Measurements from ENCODE around the gene STAM. TPM values are rescaled to one million over a fixed set of nuclear protein-coding genes. Genes with fewer than 3 reads are reported as not detected.
A peak's percentile ranks its signal among the peaks of the same experiment; 100 is the strongest.

STAM gene
- total RNA-seq, 1 donor from 2014 or later: 43.4 TPM

DNA sequence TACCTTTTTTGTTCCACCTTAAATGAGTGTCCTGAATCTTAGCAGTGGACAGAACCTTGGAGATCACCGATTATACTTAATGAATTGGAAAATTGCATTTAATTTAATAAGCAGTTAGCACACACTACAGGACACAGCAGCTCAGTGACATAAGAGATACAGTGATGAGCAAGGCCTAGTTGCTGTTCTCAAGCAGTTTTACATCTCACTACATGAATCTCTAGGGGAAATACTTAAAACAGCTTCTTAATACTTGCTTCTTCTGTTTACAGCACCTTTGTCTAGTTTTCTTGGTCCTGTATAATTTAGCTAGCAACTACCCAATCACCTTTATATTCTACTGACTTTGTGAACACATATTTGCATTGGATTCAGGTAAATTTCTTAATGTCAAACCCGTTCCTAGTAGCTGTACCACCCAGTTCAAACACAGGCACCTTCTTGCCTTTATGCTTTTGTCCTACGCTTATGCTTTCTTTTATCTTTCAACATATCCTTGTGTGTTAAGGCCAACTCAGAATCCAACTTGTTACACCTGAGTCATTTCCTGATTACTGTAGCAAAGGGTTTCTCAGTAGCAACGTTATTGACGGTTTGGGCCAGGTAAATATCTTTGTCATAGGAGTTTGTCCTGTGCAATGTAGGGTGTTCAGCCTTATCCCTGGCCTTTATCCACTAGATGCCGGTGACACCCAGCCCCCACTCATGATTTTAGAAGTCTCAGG lies 1.8 kb downstream of the STAM start:
- no peak for TF ChIP-seq EZH2 (IDR thresholded peaks at IDR 0.05; ENCODE audit: insufficient read depth, low read length)
- TF ChIP-seq, protein P1, sequence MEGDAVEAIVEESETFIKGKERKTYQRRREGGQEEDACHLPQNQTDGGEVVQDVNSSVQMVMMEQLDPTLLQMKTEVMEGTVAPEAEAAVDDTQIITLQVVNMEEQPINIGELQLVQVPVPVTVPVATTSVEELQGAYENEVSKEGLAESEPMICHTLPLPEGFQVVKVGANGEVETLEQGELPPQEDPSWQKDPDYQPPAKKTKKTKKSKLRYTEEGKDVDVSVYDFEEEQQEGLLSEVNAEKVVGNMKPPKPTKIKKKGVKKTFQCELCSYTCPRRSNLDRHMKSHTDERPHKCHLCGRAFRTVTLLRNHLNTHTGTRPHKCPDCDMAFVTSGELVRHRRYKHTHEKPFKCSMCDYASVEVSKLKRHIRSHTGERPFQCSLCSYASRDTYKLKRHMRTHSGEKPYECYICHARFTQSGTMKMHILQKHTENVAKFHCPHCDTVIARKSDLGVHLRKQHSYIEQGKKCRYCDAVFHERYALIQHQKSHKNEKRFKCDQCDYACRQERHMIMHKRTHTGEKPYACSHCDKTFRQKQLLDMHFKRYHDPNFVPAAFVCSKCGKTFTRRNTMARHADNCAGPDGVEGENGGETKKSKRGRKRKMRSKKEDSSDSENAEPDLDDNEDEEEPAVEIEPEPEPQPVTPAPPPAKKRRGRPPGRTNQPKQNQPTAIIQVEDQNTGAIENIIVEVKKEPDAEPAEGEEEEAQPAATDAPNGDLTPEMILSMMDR (IDR thresholded peaks at IDR 0.05; ENCODE audit: insufficient read depth, low read depth, low read length): no peak
- no peaks in the 10 kb centered on the region for H3K27me3 Mint-ChIP-seq (ENCODE audit: low read depth, unreplicated experiment)
- peaks cover 20% of the 10 kb centered on the region for H3K4me1 Mint-ChIP-seq (ENCODE audit: low read depth, unreplicated experiment)
- FAIRE-seq (no peak), DNase-seq (ENCODE audit: low read depth) (peak; percentile 18)
- H3K9me3 ChIP-seq (ENCODE audit: insufficient read depth, low read depth, low read length): no peaks in the 10 kb centered on the region
- H3K79me2 ChIP-seq (ENCODE audit: insufficient read depth, low read length): peaks cover 85% of the 10 kb centered on the region
- no peaks in the 10 kb centered on the region for H3K9me3 Mint-ChIP-seq (ENCODE audit: unreplicated experiment)
- peaks cover 36% of the 10 kb centered on the region for H4K20me1 ChIP-seq (ENCODE audit: insufficient read depth, low read length)
- peaks cover 21% of the 10 kb centered on the region for H3K4me1 ChIP-seq (ENCODE audit: insufficient read depth, low read length)
- H2AFZ ChIP-seq (ENCODE audit: low read depth, low read length): no peak overlapping the region
- peak overlapping the region; percentile 99 for H3K9ac ChIP-seq (ENCODE audit: low read length)
- peaks cover 3% of the 10 kb centered on the region for H3K36me3 Mint-ChIP-seq (ENCODE audit: low read depth, unreplicated experiment)
- peak overlapping the region; percentile 100 for H3K27ac Mint-ChIP-seq (ENCODE audit: unreplicated experiment)
- no peak overlapping the region for H3K27ac ChIP-seq (ENCODE audit: low read depth, low read length)
- peak overlapping the region; percentile 100 for H3K4me3 Mint-ChIP-seq (ENCODE audit: unreplicated experiment)
- H3K4me3 ChIP-seq (ENCODE audit: insufficient read depth, low read depth, low read length): peak overlapping the region; percentile 94
- peaks cover 4% of the 10 kb centered on the region for H3K36me3 ChIP-seq (ENCODE audit: insufficient read depth, low read length)
- H3K27me3 ChIP-seq (ENCODE audit: insufficient read depth, low read length): no peaks in the 10 kb centered on the region
- H3K4me2 ChIP-seq (ENCODE audit: low read length): peak overlapping the region; percentile 94

DNA sequence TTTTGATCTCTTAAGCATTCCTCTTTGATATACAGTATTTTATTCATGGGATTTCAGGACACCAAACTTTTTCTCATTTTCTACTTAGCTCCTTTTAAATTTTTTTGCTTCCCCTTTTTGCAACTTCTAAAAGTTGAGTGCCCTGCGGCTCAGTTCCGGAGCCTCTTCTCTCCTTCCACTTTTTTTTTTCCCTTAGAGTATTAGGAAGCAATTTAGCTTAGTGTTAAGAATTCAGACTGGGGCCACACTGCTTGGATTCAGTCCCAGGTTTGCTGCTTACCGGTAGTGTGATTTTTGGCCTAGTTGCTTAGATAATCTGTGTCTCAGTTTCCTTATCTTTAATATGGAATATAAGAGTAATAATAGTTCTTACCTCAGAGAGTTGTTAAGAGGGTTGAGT lies 3.4 kb downstream of the STAM start:
- H2AFZ ChIP-seq (ENCODE audit: low read depth, low read length): no peak overlapping the region
- no peaks in the 10 kb centered on the region for H3K9me3 ChIP-seq (ENCODE audit: insufficient read depth, low read depth, low read length)
- H3K4me2 ChIP-seq (ENCODE audit: low read length): no peak overlapping the region
- Mint-ChIP-seq H3K9me3 (ENCODE audit: unreplicated experiment) (no peaks in the 10 kb centered on the region), H3K27ac (ENCODE audit: unreplicated experiment) (no peak overlapping the region), H3K4me1 (ENCODE audit: low read depth, unreplicated experiment) (peaks cover 34% of the 10 kb centered on the region), H3K4me3 (ENCODE audit: unreplicated experiment) (peak overlapping the region; percentile 24), H3K36me3 (ENCODE audit: low read depth, unreplicated experiment) (peaks cover 3% of the 10 kb centered on the region), H3K27me3 (ENCODE audit: low read depth, unreplicated experiment) (no peaks in the 10 kb centered on the region)
- H3K4me3 ChIP-seq (ENCODE audit: insufficient read depth, low read depth, low read length): no peak overlapping the region
- peaks cover 92% of the 10 kb centered on the region for H3K79me2 ChIP-seq (ENCODE audit: insufficient read depth, low read length)
- peaks cover 49% of the 10 kb centered on the region for H4K20me1 ChIP-seq (ENCODE audit: insufficient read depth, low read length)
- no peak overlapping the region for H3K9ac ChIP-seq (ENCODE audit: low read length)
- no peak for FAIRE-seq
- H3K27me3 ChIP-seq (ENCODE audit: insufficient read depth, low read length): no peaks in the 10 kb centered on the region
- H3K36me3 ChIP-seq (ENCODE audit: insufficient read depth, low read length): peaks cover 4% of the 10 kb centered on the region
- peaks cover 29% of the 10 kb centered on the region for H3K4me1 ChIP-seq (ENCODE audit: insufficient read depth, low read length)
- peak; percentile 26 for DNase-seq (ENCODE audit: low read depth)
- no peak overlapping the region for H3K27ac ChIP-seq (ENCODE audit: low read depth, low read length)
- TF ChIP-seq EZH2 (IDR thresholded peaks at IDR 0.05; ENCODE audit: insufficient read depth, low read length): no peak
- TF ChIP-seq, protein P1 (IDR thresholded peaks at IDR 0.05; ENCODE audit: insufficient read depth, low read depth, low read length): no peak
